HG03439 (cell line): ENCODE measurements around the gene FRMD8.

Source experiments
- ATAC-seq: cut with Tn5 transposase; IDR thresholded peaks from one replicate; pipeline ENCODE4 v1.9.1; 2021; ENCODE audit warnings: mild to moderate bottlenecking, moderate library complexity; ENCODE audit not compliant: unreplicated experiment

Gene FRMD8

DNA sequence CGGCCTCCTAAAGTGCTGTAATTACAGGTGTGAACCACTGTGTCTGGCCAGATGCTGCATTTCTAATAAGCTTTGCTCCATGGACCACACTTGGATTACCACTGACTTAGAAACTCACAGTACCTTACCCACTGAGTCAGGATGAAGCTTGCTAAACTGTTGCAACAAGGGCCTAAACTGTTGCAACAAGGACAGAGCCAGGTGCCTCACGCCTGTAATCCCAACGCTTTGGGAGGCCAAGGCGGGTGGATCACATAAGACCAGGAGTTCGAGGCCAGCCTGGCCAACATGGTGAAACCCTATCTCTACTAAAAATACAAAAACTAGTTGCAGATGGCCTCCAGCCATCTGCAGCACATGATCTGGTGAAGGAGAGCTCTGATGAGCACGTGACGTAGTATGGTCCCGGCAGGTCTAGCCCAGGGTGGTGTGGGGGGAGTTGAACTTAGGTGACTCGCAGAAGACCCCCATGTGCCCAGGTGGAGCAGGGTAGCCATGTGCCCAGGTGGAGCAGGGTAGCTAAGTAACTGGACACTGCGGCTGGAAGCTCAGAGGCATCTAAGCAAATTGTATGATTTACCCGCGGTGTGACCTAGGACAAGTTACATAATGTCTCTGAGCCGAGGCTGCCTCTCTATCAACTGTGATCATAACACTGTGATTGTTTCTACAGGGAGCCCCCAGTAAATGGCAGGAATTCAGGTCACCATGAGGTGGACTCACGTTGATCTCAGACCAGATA, 12.4 kb upstream of the FRMD8 start:
- ATAC-seq, result no peak

- ATAC-seq, result no peak
Measured at GRCh38 chr11:65375012-65375411, 11.4 kb upstream of the FRMD8 start.

DNA sequence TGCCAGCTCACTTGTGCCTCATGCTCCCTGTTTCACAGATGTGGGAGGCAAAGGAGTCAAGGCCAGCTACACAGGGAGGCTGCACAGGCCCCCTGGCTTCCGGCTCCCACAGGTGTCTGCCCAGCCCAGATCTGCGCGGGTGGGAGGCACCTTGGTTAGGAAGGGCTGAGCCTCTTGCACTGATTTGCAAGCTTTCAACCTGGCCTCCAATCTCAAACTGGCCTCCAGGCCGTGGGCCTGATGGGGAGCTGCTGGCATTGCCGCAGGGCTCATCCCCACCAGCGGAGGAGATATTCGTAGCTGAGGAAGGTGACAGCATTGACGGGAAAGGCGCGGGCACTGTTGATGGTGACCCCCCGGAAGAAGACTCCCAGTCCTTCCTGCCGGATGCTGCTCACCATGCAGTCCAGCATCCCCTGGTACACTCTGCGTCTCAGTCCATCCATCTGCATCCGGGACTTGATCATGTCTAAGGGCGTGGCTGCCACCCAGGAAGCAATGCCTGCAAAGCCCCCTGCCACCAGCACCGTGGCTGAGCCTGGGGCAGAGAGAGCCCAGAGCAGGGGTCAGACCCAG, 10.2 kb upstream of the FRMD8 start:
- no peak for ATAC-seq

- ATAC-seq, result no peak
Measured at GRCh38 chr11:65377036-65377435, 9.4 kb upstream of the FRMD8 start.

GRCh38 chr11:65377777-65378176, 8.7 kb upstream of the FRMD8 start:
- no peak for ATAC-seq

GRCh38 chr11:65378208-65378927, 8.1 kb upstream of the FRMD8 start:
- no peak for ATAC-seq

DNA sequence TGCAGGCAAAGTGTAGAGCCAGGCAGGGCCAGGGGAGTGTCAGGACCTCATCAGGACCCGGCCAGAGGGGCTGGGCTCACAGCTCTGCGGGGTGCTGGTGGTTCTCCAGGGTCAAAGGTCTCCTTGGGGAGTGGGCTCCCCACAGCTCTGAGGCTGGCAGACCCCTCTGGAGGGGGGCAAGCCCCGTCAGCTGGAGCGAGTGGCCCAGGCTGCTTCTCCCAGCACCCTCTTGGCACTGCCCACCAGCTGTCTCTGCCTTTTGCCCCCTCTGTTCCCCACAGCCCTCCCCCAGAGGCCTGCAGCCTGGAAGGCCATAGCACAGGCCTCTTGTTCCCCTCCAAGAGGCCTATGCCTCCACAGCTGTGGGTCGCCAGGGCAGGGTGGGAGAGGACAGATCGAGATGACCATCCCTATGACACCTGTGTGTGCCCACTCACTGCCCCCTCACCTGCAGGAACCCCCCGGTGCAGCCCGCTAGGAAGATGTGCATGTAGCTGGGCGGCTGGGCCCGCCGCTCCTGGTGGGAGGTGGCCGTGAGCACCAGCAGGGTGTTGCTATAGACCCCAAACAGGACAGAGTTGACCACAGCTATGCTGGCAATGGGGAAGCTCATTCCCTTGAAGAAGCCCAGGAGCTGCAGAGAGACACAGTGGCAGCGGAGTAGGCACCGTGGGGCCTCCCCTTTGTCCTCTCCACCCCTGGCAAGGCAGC, 7.4 kb upstream of the FRMD8 start:
- no peak for ATAC-seq

DNA sequence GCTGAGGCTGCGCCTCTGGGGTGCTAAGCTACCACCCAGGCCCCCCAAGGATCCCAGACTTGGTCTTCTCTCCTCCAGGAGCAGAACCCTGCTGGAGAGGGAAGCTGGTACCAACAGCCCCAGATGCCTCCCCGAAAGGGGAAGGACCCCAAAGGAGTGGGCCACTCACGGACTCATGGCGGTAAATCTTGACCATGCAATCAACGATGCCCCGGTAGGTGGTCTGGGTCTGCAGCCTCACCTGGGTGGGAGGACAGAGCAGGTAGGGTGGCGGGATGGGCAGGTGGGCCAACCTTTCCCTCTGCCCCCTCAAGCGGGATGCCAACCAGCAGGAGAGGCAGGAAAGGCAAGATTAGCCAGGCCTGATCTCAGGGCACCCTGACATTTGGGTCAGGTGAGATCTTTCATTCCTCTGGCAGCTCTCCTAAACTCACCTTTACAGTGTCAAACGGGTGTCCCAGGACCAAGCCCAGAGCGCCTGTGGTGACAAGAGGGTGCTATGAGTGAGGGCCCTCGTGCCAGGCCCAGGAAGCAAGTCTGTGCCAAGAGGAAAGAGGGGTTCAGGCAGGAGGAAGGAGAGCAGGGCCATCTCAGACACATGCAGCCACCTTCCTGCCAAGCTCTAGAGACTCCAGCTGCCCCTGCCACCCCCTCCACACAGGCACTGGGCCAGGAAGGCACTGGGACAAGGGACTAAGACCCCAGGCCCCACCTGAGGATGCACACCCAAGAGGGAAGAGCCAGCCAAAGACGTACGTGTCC, 6.6 kb upstream of the FRMD8 start:
- no peak for ATAC-seq

DNA sequence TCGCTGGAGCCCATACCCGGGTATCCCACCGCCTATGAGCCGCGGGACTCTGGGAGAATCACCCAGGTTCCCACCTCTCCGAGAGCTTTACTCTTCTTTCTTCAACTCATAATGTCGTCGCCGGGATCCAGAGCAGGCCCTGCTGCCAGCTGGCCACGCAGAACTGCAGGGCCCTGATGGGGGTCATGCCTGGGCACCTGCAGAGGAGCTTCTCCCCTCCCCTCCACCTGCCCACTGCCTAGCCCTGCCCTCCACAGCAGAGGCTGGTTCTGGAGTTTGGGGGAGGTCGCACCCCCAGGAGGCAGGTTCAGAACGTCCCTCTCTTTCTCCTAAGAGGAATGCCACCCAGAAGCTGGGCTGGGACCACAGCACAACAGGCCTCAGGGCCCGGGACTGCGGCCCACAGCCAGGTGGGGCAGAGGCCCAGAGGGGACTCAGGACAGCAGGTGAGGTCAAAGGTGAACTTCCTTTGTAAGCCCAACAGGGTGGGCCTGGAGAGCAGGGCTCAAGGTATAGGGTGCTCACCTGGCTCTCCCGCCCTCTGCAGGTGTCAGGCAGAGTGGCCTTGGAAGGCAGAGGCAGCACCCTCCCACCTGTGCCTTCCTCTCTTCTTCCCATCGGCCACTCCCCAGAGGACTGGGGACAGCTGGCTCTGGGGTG, 5.8 kb upstream of the FRMD8 start:
- ATAC-seq, result no peak

- peak; percentile 8 for ATAC-seq
Measured at GRCh38 chr11:65381716-65382032, 4.8 kb upstream of the FRMD8 start.

DNA sequence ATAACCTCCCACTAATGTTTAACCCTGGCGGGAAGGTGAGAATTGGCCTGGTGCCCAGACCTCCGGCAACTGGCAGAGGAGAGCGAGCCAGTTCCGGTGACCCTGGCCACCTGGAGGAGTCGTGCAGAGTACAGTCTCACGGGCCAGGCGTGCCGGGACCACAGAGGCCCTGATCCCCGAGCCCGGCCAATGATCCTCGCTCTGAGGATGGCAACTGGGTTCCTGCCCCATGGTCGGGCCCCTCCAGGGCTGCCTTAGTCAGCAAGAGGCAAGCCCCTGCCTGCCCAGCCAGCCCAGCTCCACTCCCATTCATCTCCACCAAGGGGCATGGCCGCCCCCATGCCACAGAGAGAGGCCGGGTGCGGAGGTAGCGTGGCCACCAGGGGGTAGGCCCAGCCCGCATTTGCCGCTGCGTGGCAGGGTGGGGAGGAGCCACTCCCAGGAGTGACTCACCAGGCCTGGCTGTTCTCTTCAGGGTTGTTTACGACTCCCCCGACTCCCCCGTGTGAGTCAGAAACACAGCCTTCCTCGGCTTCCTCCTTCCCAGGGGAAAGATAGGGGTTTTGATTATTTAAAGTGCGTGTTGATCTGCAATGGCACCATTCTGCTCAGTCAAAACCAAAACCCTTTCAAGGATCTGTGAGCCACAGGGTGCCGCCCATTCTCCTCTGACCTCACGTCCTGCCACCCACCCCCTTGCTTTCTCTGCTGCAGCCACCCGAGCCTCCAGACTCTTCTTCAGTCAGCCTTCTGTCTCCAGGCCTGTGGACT, 4.2 kb upstream of the FRMD8 start, which contains the start of gene SLC25A45:
Gene SLC25A45, minus strand, starts transcription at position 614 of the 771 bp plus-strand sequence. CDS start 695 bp downstream, outside the sequence.
- peak; percentile 68 for ATAC-seq

GRCh38 chr11:65382804-65383368, 3.6 kb upstream of the FRMD8 start:
- no peak for ATAC-seq

DNA sequence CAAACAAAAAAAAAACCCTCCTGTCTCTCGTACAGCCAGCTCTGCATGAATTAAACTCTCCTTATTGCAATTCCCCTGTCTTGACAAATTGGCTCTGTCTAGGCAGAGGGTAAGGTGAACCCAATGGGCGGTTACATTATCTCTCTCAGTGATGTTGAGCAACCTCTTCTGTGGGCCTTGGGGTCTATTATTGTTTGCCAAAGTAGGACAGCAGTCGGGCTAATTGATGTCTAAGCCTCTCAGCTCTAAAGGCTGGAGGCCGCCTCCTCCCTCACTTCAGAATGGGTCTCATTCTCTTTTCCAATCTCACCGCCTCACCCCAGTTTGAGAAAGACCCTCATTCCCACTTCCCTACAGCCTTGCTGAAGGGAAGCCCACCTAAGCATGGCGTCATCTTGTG, 2.7 kb upstream of the FRMD8 start:
- no peak for ATAC-seq

- no peak for ATAC-seq
Measured at GRCh38 chr11:65384301-65384889, 2.0 kb upstream of the FRMD8 start.

DNA sequence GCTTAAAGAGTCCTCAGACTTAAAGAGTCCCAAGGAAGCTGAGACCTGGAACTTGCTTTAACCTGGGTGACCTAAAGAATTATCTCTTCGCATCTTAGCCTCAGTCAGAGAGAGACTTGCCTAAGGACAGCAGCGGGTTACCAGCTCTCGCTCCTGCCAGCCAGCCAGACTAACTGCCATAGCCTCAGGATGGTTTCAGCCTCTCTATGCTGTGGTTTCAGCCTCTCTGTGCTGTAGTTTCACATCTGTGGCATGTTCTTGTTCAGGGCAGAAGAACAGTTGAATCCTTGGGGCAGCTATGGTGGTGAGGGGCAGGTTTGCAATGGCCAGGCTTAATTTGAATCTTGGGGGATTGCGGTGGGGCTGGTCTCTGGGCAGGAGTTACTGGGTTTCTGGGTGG, 2.3 kb downstream of the FRMD8 start:
- no peak for ATAC-seq

DNA sequence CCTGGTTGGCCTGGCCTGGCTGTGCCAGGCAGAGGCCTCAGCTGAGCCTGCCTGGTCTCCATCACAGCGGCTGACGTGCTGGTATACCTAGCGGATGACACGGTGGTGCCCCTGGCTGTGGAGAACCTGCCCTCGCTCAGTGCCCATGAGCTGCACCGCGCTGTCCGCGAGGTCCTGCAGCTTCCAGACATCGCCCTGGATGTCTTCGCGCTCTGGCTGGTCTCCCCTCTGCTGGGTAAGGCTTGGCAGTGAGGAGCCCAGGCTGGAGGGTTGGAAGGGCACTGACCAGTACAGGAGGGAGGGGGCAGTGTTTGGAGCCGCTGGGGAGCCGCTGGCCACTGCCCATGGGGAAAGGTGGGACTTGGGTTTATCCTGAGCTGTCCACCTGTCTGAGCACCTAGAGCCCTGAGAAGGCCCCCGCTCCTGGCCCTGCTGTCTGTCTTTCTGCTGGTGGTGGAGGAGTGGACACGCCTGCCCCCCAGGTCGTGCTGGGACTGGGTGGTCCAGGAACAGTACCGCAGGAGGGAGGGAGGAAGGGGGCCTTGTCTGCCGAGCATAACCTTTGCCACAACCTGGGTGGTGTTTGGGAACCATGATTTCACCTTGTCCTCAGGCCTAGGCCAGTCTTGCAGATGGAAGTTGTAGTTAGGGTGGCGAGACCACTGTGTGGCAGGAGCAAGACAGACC, 3.0 kb downstream of the FRMD8 start:
- ATAC-seq, result no peak

DNA sequence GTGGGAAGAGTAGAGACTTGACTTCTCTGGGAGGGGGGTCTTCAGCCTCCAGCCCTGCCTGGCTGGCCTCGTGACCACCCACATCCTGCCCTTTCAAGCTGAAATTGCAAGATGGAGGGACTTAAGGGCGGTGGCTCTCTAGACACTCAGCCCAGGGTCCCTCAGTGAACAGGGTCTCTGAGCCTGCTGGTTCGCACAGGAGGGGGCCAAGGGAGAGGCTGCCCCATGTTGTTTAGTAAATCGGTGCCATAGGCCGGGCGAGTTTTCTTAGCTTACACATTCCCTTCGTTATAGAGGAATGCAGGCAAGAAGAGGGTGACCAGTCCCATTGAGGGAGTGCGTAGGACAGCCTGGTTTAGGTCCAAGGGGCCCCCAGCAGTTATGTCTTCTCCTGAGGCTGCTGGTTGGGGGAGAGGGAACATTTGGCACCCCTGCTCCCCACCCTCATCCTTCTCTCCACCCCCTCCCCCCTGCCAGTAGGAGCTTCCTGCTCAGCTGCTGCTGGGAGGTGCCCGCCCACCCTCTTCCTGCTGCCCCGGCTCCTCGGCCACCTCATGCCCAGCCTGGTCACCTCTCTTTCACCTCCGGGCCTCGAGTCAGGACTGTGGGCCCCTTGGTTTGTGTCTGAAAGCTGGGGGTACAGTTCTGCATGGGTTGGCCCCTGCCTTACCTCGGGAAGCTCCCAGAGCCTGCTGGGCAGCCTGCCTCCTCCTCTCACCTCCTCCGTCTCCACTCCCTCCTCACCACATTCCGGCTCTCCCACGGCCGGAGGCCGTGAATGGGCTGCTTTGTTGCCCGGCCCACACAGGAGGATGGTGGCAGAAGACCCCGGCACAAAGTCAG, 3.9 kb downstream of the FRMD8 start:
- ATAC-seq, result no peak
